Stromal cell of bone marrow (primary cell): ENCODE measurements around the gene HPSE.

Experiments used
- DNase-seq: peaks from one replicate; pipeline ENCODE4 v3.0.0-alpha.2; 2012; ENCODE audit warnings: low read depth

HPSE gene

GRCh38 chr4:83334425-83335241 lies at the start of gene HPSE:
HPSE (minus strand) TSS chr4:83334848; CDS start chr4:83334782, 66 bp downstream.
- DNase-seq = peak; percentile 36

DNA sequence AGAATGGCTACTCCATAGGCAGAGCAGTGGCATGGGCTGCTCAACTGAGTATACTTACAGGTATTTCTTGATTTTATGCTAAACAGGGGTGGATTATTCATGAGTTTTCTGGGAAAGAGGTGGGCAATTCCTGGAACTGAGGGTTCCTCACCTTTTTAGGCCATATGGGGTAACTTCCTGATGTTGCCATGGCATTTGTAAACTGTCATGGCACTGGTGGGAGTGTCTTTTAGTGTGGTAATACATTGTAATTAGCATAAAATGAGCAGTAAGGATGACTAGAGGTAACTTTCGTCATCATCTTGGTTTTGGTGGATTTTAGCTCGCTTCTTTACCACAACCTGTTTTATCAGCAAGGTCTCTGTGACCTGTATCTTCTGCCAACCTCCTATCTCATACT lies 48.2 kb upstream of the HPSE start:
- no peak for DNase-seq

DNA sequence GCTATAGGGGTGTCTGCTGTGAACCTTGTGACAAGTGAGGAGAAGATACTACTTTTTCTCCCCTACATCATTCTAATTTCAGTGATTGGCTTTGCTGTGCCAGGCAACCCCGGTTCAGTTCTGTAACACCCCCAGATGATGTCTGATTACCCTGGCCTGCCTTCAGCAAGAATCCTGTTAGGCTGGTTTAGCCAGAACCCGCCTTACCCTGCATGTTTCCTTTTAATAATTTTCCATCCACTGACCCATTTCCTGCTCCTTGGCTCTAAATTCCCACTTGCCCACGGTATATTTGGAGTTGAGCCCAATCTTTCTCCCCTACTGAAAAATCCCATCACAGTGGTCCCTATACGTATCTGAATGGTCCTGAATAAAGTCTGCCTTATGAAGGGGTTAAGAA lies 46.5 kb upstream of the HPSE start:
- no peak for DNase-seq

DNA sequence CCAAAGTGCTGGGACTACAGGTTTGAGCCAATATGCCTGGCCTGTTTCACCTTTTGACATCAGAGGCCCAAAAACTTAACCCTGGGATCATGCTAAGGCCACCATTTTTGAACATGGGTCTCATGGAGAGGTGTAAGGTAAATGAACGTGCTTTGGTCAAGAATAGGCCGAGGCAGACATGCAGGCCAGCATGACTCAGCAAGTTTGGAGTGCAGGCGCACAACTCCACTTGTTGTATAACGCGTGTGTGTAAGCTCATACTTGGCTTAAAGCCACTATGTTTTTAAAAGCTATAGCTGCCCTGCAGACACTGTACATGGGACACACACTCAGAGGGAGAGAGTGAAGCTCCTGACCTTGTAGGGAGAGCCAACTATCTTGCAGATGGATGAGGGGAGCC lies 43.8 kb upstream of the HPSE start:
- no peak for DNase-seq

GRCh38 chr4:83372931-83373330 lies 38.3 kb upstream of the HPSE start:
- no peak for DNase-seq

DNA sequence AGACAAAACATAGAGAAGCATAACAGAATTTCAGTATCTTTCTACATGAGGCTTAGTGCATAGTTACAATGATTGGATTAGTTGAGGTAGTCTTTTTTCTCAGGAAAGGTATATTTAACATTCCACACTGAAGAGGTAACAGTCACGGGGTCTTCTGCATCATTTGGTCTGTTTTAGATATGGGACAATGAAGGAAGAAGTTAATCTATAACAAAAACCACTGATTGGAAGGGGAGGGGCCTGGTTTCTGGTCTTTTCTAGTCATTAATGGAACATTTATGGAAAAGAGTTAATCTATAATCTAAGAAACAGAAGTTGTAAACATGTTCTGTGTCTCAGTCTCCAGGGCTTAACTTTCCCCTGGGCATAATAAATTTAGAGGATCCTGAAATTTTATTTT lies 37.3 kb upstream of the HPSE start:
- DNase-seq = no peak

DNA sequence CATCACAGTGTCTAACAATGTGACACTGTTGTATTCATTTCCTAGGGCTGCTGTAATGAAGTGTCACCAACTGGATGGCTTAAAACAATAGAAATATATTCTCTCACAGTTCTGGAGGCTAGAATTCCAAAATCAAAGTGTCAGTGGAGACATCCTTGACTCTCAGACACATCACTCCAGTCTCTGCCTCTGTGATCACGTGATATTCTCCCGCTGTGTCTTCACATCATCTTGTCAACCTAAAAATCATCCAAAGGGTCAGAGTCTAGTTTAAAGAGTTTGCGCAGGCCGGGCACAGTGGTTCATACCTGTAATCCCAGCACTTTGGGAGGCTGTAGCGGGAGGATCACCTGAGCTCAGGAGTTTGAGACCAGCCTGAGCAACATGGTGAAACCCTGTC lies 36.6 kb upstream of the HPSE start:
- no peak for DNase-seq

DNA sequence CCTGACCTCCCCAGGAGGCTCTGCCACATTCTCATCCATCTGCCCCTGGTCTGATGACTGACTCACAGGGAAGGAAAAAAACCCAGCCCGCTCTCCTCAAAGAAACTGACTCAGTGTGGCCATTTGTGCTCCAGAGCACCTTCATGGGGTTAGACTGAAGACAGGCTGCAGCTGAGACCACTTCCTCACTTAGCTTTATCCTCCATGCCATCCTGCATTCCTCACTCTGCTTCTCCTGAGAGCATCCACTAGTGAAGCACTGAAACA lies 35.9 kb upstream of the HPSE start:
- DNase-seq = no peak

- no peak for DNase-seq
Observed at GRCh38 chr4:83369831-83370639, 35.4 kb upstream of the HPSE start.

- DNase-seq = peak; percentile 2
Observed at GRCh38 chr4:83364312-83364711, 29.7 kb upstream of the HPSE start.

DNA sequence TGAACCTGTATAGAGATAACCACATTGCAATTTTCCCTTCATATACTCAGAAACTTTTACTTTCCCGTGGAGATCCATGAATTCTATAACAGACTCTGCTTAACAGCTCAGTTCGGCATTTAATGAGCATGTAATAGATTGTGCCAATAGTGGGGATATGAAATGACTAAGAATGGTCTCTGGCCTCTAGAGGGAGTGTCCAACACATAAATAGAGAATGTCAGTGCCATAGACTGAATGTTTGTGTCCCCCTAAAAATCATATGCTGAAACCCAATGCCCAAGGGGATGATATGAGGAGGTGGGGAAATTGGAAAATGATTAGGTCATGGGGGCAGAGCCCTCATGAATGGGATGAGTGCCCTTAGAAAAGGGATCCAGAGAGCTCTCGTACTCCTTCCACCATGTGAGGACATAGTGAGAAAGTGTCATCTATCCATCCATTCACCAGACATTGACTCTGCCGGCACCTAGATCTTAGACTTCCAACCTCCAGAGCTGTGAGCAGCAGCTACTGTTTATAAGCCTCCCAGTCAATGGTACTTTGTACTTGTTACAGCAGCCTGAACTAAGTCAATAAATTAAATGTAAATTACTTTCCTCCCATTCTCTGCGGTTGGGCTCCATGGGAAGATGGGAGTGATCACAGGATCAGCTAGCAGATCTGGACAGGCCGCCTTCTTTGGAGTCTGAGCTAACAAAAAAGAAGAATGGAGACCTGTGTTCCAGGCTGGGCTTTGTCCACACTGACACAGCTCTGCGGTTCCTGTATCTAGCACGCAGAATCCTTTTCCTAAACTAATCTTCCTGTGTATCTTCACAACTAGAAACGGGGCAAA lies 28.1 kb upstream of the HPSE start:
- peak; percentile 29 for DNase-seq

DNA sequence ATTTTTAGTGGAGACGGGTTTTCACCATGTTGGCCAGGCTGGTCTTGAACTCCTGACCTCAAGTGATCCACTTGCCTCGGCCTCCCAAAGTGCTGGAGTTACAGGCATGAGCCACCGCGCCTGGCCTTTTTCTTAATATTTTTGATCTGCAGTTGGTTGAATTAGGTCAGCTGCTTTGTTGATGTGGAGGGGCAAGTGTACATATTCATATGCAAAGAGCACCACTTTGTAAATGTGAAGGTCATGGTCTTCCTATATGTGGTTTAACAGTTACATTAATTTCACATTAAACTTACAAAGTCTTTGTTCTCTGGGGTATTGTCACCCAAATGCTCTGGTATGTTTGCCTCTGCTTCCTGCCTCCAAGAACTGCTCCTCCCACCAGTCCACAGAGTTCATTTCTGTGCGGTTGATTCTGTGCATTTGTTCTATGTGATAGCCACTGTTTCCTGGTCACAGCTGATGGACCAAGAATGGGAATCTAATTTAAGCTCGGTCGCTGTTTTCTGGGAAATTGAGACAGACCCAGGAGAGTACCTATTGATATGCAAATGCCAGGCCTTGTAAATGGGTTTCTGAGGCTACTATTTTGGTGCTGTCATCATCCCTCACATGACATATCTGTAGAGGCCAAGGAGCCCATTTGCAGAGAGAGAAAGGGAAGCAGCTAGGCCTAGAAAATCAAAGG lies 26.9 kb upstream of the HPSE start:
- no peak for DNase-seq

DNA sequence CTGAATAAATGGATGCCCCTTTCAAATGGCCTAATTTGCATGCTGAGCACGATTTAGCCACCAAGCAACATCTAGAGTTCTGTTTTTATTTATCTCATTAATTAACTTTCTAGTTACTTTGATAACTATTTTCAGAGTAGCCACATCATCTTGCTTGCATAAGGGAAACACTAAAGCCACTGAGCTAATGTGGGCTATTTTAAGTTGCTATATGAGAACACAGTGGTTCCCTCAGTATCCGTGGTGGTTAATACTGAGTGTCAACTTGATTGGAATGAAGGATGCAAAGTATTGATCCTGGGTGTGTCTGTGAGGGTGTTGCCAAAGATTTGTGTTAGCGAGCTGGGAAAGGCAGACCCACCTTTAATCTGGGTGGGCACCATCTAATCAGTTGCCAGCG lies 25.4 kb upstream of the HPSE start:
- no peak for DNase-seq

DNA sequence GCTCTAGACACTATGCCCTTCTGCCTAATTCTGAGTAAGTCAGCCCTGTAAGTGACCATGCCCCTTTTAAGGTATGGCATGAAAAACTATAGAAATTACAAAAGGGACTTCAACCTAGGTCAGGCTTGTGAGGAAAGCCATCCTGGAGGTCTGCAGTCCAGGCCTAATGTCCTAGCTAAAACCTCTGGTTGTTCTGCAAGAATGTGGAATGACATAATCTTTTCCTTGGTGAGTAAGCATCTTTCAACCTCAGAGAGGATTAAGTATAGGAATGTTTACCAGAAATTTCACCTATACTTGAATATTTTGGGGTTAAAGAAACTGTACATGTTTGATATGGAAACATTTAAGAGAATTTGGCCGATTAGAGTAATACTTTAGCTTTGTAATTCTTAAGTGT lies 23.8 kb upstream of the HPSE start:
- peak; percentile 44 for DNase-seq

DNA sequence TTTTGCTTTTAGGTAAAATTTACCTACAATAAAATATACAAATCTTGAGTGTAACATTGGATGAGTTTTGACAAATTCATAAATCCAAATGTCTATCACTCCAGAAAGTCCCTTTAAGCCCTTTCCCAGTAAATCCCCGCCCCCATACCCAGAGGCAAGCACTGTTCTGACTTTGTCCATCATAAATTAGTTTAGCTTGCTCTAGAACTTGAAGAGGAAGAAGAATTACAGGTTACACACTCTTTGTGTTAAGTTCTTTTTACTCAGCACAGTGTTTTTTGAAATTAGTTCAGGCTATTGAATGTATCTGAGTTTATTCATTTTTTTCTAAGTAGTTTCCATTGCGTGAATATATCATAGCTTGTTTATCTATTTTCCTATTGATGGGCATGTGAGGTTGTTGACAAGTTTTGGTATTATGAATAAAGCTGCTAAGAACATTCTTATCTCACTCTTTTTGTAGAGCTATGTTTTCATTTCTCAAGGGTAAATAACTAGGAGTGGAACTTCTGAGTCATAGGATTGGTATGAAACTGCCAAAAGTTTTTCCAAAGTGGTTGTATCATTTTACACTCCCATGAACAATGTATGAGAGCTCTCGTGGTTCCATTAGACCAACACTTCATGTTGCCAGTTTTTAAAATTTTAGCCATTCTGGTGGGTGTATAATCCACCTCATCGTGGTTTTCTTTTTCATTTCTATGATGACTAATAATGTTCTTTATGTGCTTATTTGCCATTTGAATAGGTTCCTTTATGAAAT lies 22.4 kb upstream of the HPSE start:
- DNase-seq = peak; percentile 92

DNA sequence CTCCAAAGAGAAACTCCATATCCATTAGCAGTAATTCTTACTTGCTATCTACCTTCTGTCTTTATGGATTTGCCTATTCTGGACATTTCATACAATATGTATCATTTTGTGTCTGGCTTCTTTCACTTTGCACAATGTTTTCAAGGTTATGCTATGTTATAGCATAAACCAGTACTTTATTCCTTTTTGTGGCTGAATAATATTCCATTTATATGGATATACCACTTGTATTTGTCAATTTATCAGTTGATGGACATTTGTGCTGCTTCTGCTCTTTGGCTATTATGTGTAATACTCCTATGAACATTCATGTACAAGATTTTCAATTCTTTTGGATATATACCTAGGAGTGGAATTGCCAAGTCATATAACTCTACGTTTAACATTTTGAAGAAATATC lies 18.9 kb upstream of the HPSE start:
- DNase-seq = no peak

DNA sequence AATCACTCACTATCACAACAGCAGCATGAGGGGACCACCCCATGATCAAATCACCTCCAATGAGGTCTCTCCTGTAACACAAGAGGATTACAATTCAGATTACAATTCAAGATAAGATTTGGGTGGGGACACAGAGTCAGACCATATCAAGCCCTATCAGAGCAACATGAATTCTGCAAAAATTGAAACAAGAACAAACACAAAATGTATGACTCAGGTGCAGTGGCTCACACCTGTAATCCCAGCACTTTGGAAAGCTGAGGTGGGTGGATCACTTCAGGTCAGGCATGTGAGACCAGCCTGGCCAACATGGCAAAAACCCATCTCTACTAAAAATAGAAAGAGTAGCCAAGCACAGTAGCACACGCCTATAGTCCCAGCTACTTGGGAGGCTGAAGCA lies 13.4 kb upstream of the HPSE start:
- no peak for DNase-seq

GRCh38 chr4:83342476-83342875 lies 7.8 kb upstream of the HPSE start:
- no peak for DNase-seq

DNA sequence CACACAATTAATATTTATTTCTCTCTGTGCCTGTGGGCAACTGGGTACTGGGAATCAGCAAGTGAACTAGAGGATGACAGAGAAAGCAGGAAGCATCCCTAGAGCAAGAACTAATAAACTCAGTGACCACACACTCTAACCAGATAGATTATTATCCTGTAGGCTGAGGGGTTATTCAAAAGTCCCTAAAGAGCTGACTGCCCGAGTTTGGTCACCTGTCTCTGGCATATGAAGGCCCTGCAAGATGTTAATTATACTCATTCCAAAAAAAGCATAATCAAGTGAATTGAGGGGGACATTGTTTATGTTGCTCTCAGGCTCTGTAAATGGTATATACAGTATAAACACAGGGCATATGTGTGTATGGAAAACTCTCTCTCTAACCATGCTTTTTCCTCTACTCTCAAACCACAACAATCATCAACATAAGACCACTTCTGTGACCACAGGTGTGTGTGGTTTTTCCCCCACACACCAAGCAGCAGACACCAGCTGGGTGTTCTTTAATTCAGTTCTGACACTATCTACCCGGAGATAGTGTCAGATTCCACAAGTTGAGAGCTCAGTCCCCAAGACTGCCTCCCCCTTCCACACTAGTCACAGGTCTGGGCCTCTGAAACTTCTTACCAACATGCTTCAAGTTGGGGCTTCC lies 6.2 kb upstream of the HPSE start:
- no peak for DNase-seq

DNA sequence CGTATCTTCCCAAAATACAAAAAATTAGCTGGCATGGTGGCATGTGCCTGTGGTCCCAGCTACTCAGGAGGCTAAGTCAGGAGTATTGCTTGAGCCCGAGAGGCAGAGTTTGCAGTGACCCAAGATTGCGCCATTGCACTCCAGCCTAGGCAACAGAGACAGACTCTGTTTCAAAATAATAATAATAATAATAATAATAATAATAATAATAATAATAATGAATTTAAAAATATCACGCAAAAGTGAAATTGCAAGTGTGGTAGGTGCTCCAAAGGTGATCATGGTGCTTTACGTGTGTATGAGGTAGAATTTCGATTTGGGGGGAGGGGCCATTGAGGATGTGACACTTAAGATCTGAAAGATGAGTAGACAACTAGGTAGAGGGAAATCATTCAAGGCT lies 4.9 kb upstream of the HPSE start:
- DNase-seq = no peak

- no peak for DNase-seq
Observed at GRCh38 chr4:83335701-83336100, 1.1 kb upstream of the HPSE start.
